Left lung (tissue), 10 donors: ENCODE data around the gene PORCN. TPM values are rescaled to one million over a fixed set of nuclear protein-coding genes. Genes with fewer than 3 reads are reported as not detected.

Experiments
- ATAC-seq: fragments of 200-7000 bp; cut with Tn5 transposase; one replicate; pipeline ENCODE4 v1.9.1; 2020; ENCODE audit warnings: moderate library complexity
- DNase-seq, 4 donors: peaks; one replicate each; pipeline ENCODE4 v3.0.0-alpha.2; 2013 to 2020
- H3K27ac ChIP-seq, 2 donors: fragments of 200-600 bp; sonication (generic) in 1 of 2; one replicate each; pipeline versions ENCODE4 v1.5.0 to v1.8.0; 2020 to 2021
- H3K27me3 ChIP-seq, 2 donors: fragments of 200-600 bp; sonication (generic) in 1 of 2; one replicate each; pipeline versions ENCODE4 v1.5.0 to v1.8.0; 2020 to 2021
- H3K36me3 ChIP-seq, 2 donors: fragments of 200-600 bp; sonication (generic) in 1 of 2; one replicate each; pipeline versions ENCODE4 v1.5.0 to v1.8.0; 2020 to 2021
- H3K4me1 ChIP-seq, 2 donors: fragments of 200-600 bp; one replicate each; pipeline ENCODE4 v1.8.0; 2021
- H3K4me3 ChIP-seq, 2 donors: fragments of 200-600 bp; sonication (generic) in 1 of 2; one replicate each; pipeline versions ENCODE4 v1.5.0 to v1.8.0; 2020 to 2021; ENCODE audit warnings: mild to moderate bottlenecking in 1 of 2
- H3K9me3 ChIP-seq, 2 donors: fragments of 200-600 bp; sonication (generic) in 1 of 2; one replicate each; pipeline versions ENCODE4 v1.5.0 to v1.8.0; 2020 to 2021
- CTCF ChIP-seq, 2 donors: fragments of 200-600 bp; sonication (generic) in 1 of 2; IDR thresholded peaks; one replicate each; pipeline versions ENCODE4 v1.5.0 to v1.8.0; 2021; ENCODE audit warnings: antibody characterized with exemption in 2 of 2
- intact Hi-C, 2 donors: fragments of 100-400 bp; cut with DNase I; formaldehyde crosslinking; loops; one replicate each; pipeline versions ENCODE4 v1.11.2 to v1.14.2; 2022
- polyA plus RNA-seq, 6 donors: library from polyadenylated mRNA; unstranded; fragments of 120-200 nt; gene quantifications; one replicate each; pipeline ENCODE4 v1.2.1, GENCODE V29; 2013; ENCODE audit not compliant: insufficient read length in 6 of 6
- total RNA-seq, 2 donors: library from RNA; stranded (reverse); fragmentation: NEBNext Ultra II Directional; extraction: Animal tissue kit (Norgen Biotek cat#: 25700); gene quantifications; one replicate each; pipeline ENCODE4 v1.2.1, GENCODE V29; 2021
- donor health status: DM: no; HTN: yes; CAD: no.
- donor health status: DM: no; HTN: no; CAD: no.

The PORCN gene
- total and polyA plus RNA-seq, 8 donors: 6.7 to 12.2 (median 8.7) TPM

DNA sequence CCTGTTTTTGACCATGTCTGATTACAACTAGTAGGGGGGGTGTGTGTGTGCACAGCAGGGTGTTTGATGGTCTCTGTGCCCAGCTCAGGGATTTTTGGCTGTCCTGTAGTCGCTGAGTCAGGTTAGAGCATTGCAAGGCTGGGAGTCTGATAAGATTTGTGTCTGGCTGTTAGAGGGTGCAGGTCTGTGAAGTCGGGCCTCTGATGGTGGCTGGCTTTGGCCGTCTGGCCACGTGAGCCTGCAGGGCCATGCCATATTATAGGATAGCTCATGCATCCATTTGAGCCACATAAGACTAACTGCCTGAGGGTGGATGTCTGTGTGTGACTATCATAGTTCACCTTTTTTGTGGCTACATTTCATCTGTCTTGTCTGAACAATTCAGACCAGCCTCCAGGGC, 4.9 kb downstream of the PORCN start:
- no peak for TF ChIP-seq CTCF (IDR thresholded peaks at IDR 0.05)
- H3K9me3 ChIP-seq: no peaks in the 10 kb centered on the region
- H3K4me1 ChIP-seq: peaks cover 0 to 7% of the 10 kb centered on the region in 2 donors
- intact Hi-C loops: no loop called here
- no peak for ATAC-seq
- no peak for DNase-seq
- H3K27me3 ChIP-seq: no peaks in the 10 kb centered on the region
- H3K4me3 ChIP-seq: no peak overlapping the region
- H3K27ac ChIP-seq: no peak overlapping the region
- H3K36me3 ChIP-seq: no peaks in the 10 kb centered on the region

- H3K9me3 ChIP-seq: no peaks in the 10 kb centered on the region
- ATAC-seq (no peak), DNase-seq (no peak)
- no peaks in the 10 kb centered on the region for H3K36me3 ChIP-seq
- TF ChIP-seq CTCF (IDR thresholded peaks at IDR 0.05): no peak
- no peak overlapping the region for H3K4me3 ChIP-seq
- peaks cover 0 to 7% of the 10 kb centered on the region in 2 donors for H3K4me1 ChIP-seq
- intact Hi-C loops: no loop called here
- H3K27ac ChIP-seq: no peak overlapping the region
- H3K27me3 ChIP-seq: no peaks in the 10 kb centered on the region
Observed at GRCh38 chrX:48514126-48514806, 5.5 kb downstream of the PORCN start.

GRCh38 chrX:48514868-48515460, 6.2 kb downstream of the PORCN start:
- no peak for ATAC-seq
- TF ChIP-seq CTCF (IDR thresholded peaks at IDR 0.05): no peak
- Histone ChIP-seq H3K4me3 (no peak overlapping the region), H3K27me3 (no peaks in the 10 kb centered on the region), H3K27ac (no peak overlapping the region), H3K9me3 (no peaks in the 10 kb centered on the region), H3K36me3 (no peaks in the 10 kb centered on the region), H3K4me1 (peaks cover 0 to under 1% of the 10 kb centered on the region in 2 donors)
- intact Hi-C loops: no loop called here
- no peak for DNase-seq

GRCh38 chrX:48515842-48516241, 7.0 kb downstream of the PORCN start:
- Histone ChIP-seq H3K27me3 (no peaks in the 10 kb centered on the region), H3K9me3 (no peaks in the 10 kb centered on the region), H3K36me3 (no peaks in the 10 kb centered on the region), H3K27ac (no peak overlapping the region), H3K4me1 (no peaks in the 10 kb centered on the region), H3K4me3 (no peak overlapping the region)
- intact Hi-C loops: no loop called here
- DNase-seq: no peak
- ATAC-seq: no peak
- no peak for TF ChIP-seq CTCF (IDR thresholded peaks at IDR 0.05)

GRCh38 chrX:48516285-48516684, 7.5 kb downstream of the PORCN start:
- TF ChIP-seq CTCF (IDR thresholded peaks at IDR 0.05): no peak
- intact Hi-C loops: no loop called here
- no peak for ATAC-seq
- Histone ChIP-seq H3K27ac (no peak overlapping the region), H3K9me3 (no peaks in the 10 kb centered on the region), H3K27me3 (no peaks in the 10 kb centered on the region), H3K4me3 (no peak overlapping the region), H3K4me1 (no peaks in the 10 kb centered on the region), H3K36me3 (no peaks in the 10 kb centered on the region)
- no peak for DNase-seq
